HepG2 (cell line): ENCODE results near the gene HLA-DMB. TPM values are rescaled to one million over a fixed set of nuclear protein-coding genes. Genes with fewer than 3 reads are reported as not detected.

Source experiments
- ARID5B ChIP-seq: IDR thresholded peaks from 2 replicates; pipeline ENCODE4 v1.4.0; 2020; ENCODE audit warnings: mild to moderate bottlenecking, missing genetic modification reagents
- BHLHE40 ChIP-seq: IDR thresholded peaks from 2 replicates; pipeline ENCODE4 v1.6.1; 2011; ENCODE audit warnings: low read length, improper control_type of control experiment
- CSRNP2 ChIP-seq: sonication (generic); formaldehyde crosslinking; conservative IDR thresholded peaks from 2 replicates; pipeline ENCODE4 v1.8.0; 2022; ENCODE audit warnings: low read depth, missing genetic modification reagents
- GLMP ChIP-seq: sonication (generic); formaldehyde crosslinking; IDR thresholded peaks from 2 replicates; pipeline ENCODE4 v1.9.0; 2021; ENCODE audit warnings: missing genetic modification reagents, mild to moderate bottlenecking, borderline replicate concordance
- MTA3 ChIP-seq: sonication (generic); formaldehyde crosslinking; IDR thresholded peaks from 2 replicates; pipeline ENCODE4 v1.4.0; 2020; ENCODE audit warnings: missing genetic modification reagents
- MXD3 ChIP-seq: IDR thresholded peaks from 2 replicates; pipeline ENCODE4 v1.6.1; 2016; ENCODE audit warnings: mild to moderate bottlenecking, missing biosample characterization, missing genetic modification reagents
- NFAT5 ChIP-seq: sonication (generic); formaldehyde crosslinking; IDR thresholded peaks from 2 replicates; pipeline ENCODE4 v1.4.0; 2020; ENCODE audit warnings: missing genetic modification reagents
- NR3C1 ChIP-seq: sonication (generic); formaldehyde crosslinking; IDR thresholded peaks from 2 replicates; pipeline ENCODE4 v1.4.0; 2020; ENCODE audit warnings: missing genetic modification reagents
- SIX1 ChIP-seq: sonication (generic); formaldehyde crosslinking; IDR thresholded peaks from 2 replicates; pipeline ENCODE4 v1.4.0; 2020; ENCODE audit warnings: missing genetic modification reagents, borderline replicate concordance
- TRAFD1 ChIP-seq: sonication (generic); formaldehyde crosslinking; IDR thresholded peaks from 2 replicates; pipeline ENCODE4 v1.5.1; 2020; ENCODE audit warnings: missing genetic modification reagents, mild to moderate bottlenecking, borderline replicate concordance
- ZKSCAN5 ChIP-seq: sonication (generic); formaldehyde crosslinking; IDR thresholded peaks from 2 replicates; pipeline ENCODE4 v1.5.1; 2020; ENCODE audit warnings: mild to moderate bottlenecking, missing genetic modification reagents
- ZNF24 ChIP-seq: fragments of 450-650 bp; IDR thresholded peaks from 2 replicates; pipeline ENCODE4 v1.6.1; 2017; ENCODE audit warnings: antibody characterized with exemption, mild to moderate bottlenecking
- ZZZ3 ChIP-seq: sonication (generic); formaldehyde crosslinking; IDR thresholded peaks from 2 replicates; pipeline ENCODE4 v1.4.0; 2020; ENCODE audit warnings: missing genetic modification reagents, mild to moderate bottlenecking, borderline replicate concordance
- polyA plus RNA-seq, 8 experiments: library from polyadenylated mRNA; depleted of rRNA in 3 of 8; stranded (reverse) in 7 of 8; unstranded in 1 of 8; fragments of >200 nt; fragmentation: Illumina TruSeq in 4 of 8; extraction: Trizol in 4 of 8; gene quantifications; 2 replicates each; pipeline versions ENCODE4 v1.2.1 to v1.2.3, GENCODE V29; 2011 to 2016; ENCODE audit warnings: low read depth in 4 of 8, missing spikeins in 1 of 8, mixed read lengths in 1 of 8; ENCODE audit not compliant: insufficient read depth in 1 of 8
- total RNA-seq, 5 experiments: library from RNA; depleted of rRNA; stranded (reverse); fragments of >200 nt; fragmentation: Illumina TruSeq; extraction: Trizol; gene quantifications; 2 replicates each; pipeline ENCODE4 v1.2.3, GENCODE V29; 2016; ENCODE audit warnings: low read depth in 1 of 5

HLA-DMB gene
- total and polyA plus RNA-seq, 2 of the 13 experiments (the other 11 are each of a cell fraction or from before 2014, with no cell fraction given) = not detected

- TF ChIP-seq ZZZ3 (CRISPR knock-in tag) (peak; percentile 73; the same call in 1 of the 2 replicates), SIX1 (CRISPR knock-in tag) (peak; percentile 26; the same call in 1 of the 2 replicates), MTA3 (CRISPR knock-in tag) (no peak), ARID5B (CRISPR knock-in tag) (peak; percentile 46), MXD3 (peak; percentile 75), CSRNP2 (no peak), BHLHE40 (no peak; the same call in 1 of the 2 replicates), NR3C1 (CRISPR knock-in tag) (no peak), NFAT5 (CRISPR knock-in tag) (peak; percentile 84), ZKSCAN5 (CRISPR knock-in tag) (no peak; the same call in 1 of the 2 replicates), ZNF24 (peak; percentile 62; the same call in 1 of the 2 replicates), TRAFD1 (CRISPR knock-in tag) (no peak; the same call in 1 of the 2 replicates), GLMP (CRISPR knock-in tag) (no peak)
These were observed 30.9 kb upstream of the HLA-DMB start (continued) for GRCh38 chr6:32971581-32972352.
